Measurements from ENCODE around the gene SNAPIN. TPM values are rescaled to one million over a fixed set of nuclear protein-coding genes. Genes with fewer than 3 reads are reported as not detected.
"Not testable (repeated sequence)": the region's sequence is repeated elsewhere in the genome, so short reads cannot be mapped to it uniquely, and the experiment has no call there.

Gene SNAPIN
- total RNA-seq, 1 experiment from 2014 or later, result 91.1 TPM

- in situ Hi-C loops (cut with HindIII; ENCODE audit: low pct_unique_long_range_greater_than_20kb, low sequenced_read_pairs), result no loop called here
- no peak for DNase-seq (ENCODE audit: low read depth, low spot score)
Measured at GRCh38 chr1:153663211-153663610, 4.7 kb downstream of the SNAPIN start.

- DNase-seq (ENCODE audit: low read depth, low spot score), result no peak
- in situ Hi-C loops (cut with HindIII; ENCODE audit: low pct_unique_long_range_greater_than_20kb, low sequenced_read_pairs), result no loop called here
Measured at GRCh38 chr1:153667439-153667838, 8.9 kb downstream of the SNAPIN start.

- DNase-seq (ENCODE audit: low read depth, low spot score); in situ Hi-C loops (cut with HindIII; ENCODE audit: low pct_unique_long_range_greater_than_20kb, low sequenced_read_pairs): not testable (repeated sequence)
Measured at GRCh38 chr1:153668672-153669071, 10.2 kb downstream of the SNAPIN start.

- in situ Hi-C loops (cut with HindIII; ENCODE audit: low pct_unique_long_range_greater_than_20kb, low sequenced_read_pairs), result no loop called here
- no peak for DNase-seq (ENCODE audit: low read depth, low spot score)
Measured at GRCh38 chr1:153669606-153670005, 11.1 kb downstream of the SNAPIN start.

GRCh38 chr1:153670257-153670858, 11.9 kb downstream of the SNAPIN start:
- no peak for DNase-seq (ENCODE audit: low read depth, low spot score)
- in situ Hi-C loops (cut with HindIII; ENCODE audit: low pct_unique_long_range_greater_than_20kb, low sequenced_read_pairs), result no loop called here

- in situ Hi-C loops (cut with HindIII; ENCODE audit: low pct_unique_long_range_greater_than_20kb, low sequenced_read_pairs), result no loop called here
- DNase-seq (ENCODE audit: low read depth, low spot score), result peak; percentile 100
Measured at GRCh38 chr1:153670859-153671627, 12.5 kb downstream of the SNAPIN start, which contains the start of gene ILF2. ILF2 (minus strand) TSS chr1:153670993; CDS start chr1:153670922, 71 bp downstream.

GRCh38 chr1:153671628-153672353, 13.3 kb downstream of the SNAPIN start:
- in situ Hi-C loops (cut with HindIII; ENCODE audit: low pct_unique_long_range_greater_than_20kb, low sequenced_read_pairs); DNase-seq (ENCODE audit: low read depth, low spot score): not testable (repeated sequence)

GRCh38 chr1:153673511-153673910, 15.0 kb downstream of the SNAPIN start:
- in situ Hi-C loops (cut with HindIII; ENCODE audit: low pct_unique_long_range_greater_than_20kb, low sequenced_read_pairs), result no loop called here
- no peak for DNase-seq (ENCODE audit: low read depth, low spot score)

- in situ Hi-C loops (cut with HindIII; ENCODE audit: low pct_unique_long_range_greater_than_20kb, low sequenced_read_pairs), result no loop called here
- peak; percentile 74 for DNase-seq (ENCODE audit: low read depth, low spot score)
Measured at GRCh38 chr1:153677718-153678518, 19.4 kb downstream of the SNAPIN start.

- in situ Hi-C loops (cut with HindIII; ENCODE audit: low pct_unique_long_range_greater_than_20kb, low sequenced_read_pairs), result no loop called here
- no peak for DNase-seq (ENCODE audit: low read depth, low spot score)
Measured at GRCh38 chr1:153678519-153679336, 20.2 kb downstream of the SNAPIN start, which contains the start of gene NPR1. NPR1 (plus strand) TSS chr1:153678688; CDS start chr1:153679109, 421 bp downstream.

- no peak for DNase-seq (ENCODE audit: low read depth, low spot score)
- in situ Hi-C loops (cut with HindIII; ENCODE audit: low pct_unique_long_range_greater_than_20kb, low sequenced_read_pairs), result no loop called here
Measured at GRCh38 chr1:153679337-153680119, 21.0 kb downstream of the SNAPIN start.

GRCh38 chr1:153680120-153680403, 21.6 kb downstream of the SNAPIN start:
- in situ Hi-C loops (cut with HindIII; ENCODE audit: low pct_unique_long_range_greater_than_20kb, low sequenced_read_pairs), result no loop called here

GRCh38 chr1:153682730-153683129, 24.2 kb downstream of the SNAPIN start:
- no peak for DNase-seq (ENCODE audit: low read depth, low spot score)
- in situ Hi-C loops (cut with HindIII; ENCODE audit: low pct_unique_long_range_greater_than_20kb, low sequenced_read_pairs), result no loop called here

More at GRCh38 chr1:153680120-153680403, 21.6 kb downstream of the SNAPIN start:
- DNase-seq (ENCODE audit: low read depth, low spot score), result no peak

- DNase-seq (ENCODE audit: low read depth, low spot score), result peak; percentile 32
- in situ Hi-C loops (cut with HindIII; ENCODE audit: low pct_unique_long_range_greater_than_20kb, low sequenced_read_pairs), result no loop called here
Measured at GRCh38 chr1:153683854-153684253, 25.4 kb downstream of the SNAPIN start.

- in situ Hi-C loops (cut with HindIII; ENCODE audit: low pct_unique_long_range_greater_than_20kb, low sequenced_read_pairs), result no loop called here
- no peak for DNase-seq (ENCODE audit: low read depth, low spot score)
Measured at GRCh38 chr1:153684892-153685291, 26.4 kb downstream of the SNAPIN start.

All from SK-MEL-5 (cell line).